RWPE2 (cell line): ENCODE measurements around the gene ACO1.

Experiments used
- ATAC-seq: fragments of 200-7000 bp; cut with Tn5 transposase; 3 replicates; pipeline ENCODE4 v1.9.1; 2021; ENCODE audit warnings: low read depth
- DNase-seq: peaks from one replicate; pipeline ENCODE4 v3.0.0-alpha.2; 2020; ENCODE audit warnings: low spot score
- H3K27ac ChIP-seq: fragments of 450-650 bp; 2 replicates; pipeline ENCODE4 v1.5.1; 2017; ENCODE audit warnings: mild to moderate bottlenecking; ENCODE audit not compliant: poor library complexity, severe bottlenecking
- H3K27me3 ChIP-seq: fragments of 250-450 bp; sonication (Bioruptor Pico); 2 replicates; pipeline ENCODE4 v1.5.1; 2021; ENCODE audit warnings: mild to moderate bottlenecking, moderate library complexity; ENCODE audit not compliant: insufficient read depth, poor library complexity, severe bottlenecking
- H3K36me3 ChIP-seq: fragments of 250-450 bp; sonication (Bioruptor Pico); 2 replicates; pipeline ENCODE4 v1.5.1; 2020; ENCODE audit warnings: low read depth, mild to moderate bottlenecking, moderate library complexity
- H3K4me1 ChIP-seq: fragments of 250-450 bp; sonication (Bioruptor Pico); 2 replicates; pipeline ENCODE4 v1.5.1; 2021; ENCODE audit warnings: mild to moderate bottlenecking, moderate library complexity; ENCODE audit not compliant: insufficient read depth, poor library complexity, severe bottlenecking
- H3K4me3 ChIP-seq: fragments of 250-450 bp; sonication (Bioruptor Pico); 2 replicates; pipeline ENCODE4 v1.5.1; 2021; ENCODE audit warnings: mild to moderate bottlenecking, moderate library complexity; ENCODE audit not compliant: severe bottlenecking
- H3K9me3 ChIP-seq: fragments of 250-450 bp; sonication (Bioruptor Pico); 2 replicates; pipeline ENCODE4 v1.5.1; 2021; ENCODE audit warnings: mild to moderate bottlenecking, moderate library complexity; ENCODE audit not compliant: severe bottlenecking
- CTCF ChIP-seq: fragments of 450-650 bp; IDR thresholded peaks from one replicate; pipeline ENCODE4 v1.5.1; 2017; ENCODE audit warnings: mild to moderate bottlenecking, moderate library complexity; ENCODE audit not compliant: poor library complexity, severe bottlenecking

The ACO1 gene

GRCh38 chr9:32344551-32345182, 39.8 kb upstream of the ACO1 start:
- DNase-seq: no peak

DNA sequence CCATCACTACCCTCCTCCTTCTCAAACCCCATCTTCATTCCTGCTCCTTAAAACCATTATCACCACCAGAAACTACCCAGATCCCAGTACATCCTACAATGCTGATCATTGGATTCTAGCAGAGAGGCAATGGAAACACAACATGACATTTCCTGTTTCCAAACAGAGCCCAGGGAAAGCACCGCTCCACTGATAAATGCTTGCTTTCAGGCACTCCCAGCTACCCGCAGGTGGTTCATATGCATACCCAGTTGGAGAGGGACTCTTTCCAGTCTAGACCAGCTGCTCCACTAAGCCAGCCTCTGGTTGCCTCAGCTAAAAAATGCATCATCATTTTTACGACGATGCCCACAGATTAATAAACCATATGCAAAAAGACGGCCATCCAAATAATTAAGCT, 39.2 kb upstream of the ACO1 start:
- no peak for DNase-seq

More at GRCh38 chr9:32344551-32345182, 39.8 kb upstream of the ACO1 start:
- no peak overlapping the region for H3K4me3 ChIP-seq
- H3K9me3 ChIP-seq: no peaks in the 10 kb centered on the region
- H3K27ac ChIP-seq: no peak overlapping the region
- peak; percentile 48 for ATAC-seq
- H3K27me3 ChIP-seq: no peaks in the 10 kb centered on the region
- no peaks in the 10 kb centered on the region for H3K36me3 ChIP-seq
- H3K4me1 ChIP-seq: no peaks in the 10 kb centered on the region
- TF ChIP-seq CTCF: no peak

DNA sequence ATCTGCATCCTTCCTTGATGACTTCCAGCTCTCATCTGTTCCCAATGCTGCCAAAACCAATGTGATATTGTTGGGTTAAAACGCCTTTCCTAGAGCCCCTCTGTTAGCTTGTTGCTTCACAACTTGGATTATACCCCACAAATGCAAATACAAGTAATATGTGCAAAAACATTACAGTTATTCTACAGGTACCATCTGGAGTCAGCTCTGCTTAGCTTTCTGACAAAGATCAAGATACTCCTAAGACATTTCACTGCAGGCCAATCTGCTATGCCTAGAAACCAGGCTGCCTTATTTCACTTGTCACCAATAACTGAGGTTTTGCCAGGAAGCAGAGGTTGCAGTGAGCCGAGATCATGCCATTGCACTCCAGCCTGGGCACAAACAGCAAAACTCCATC, 36.9 kb upstream of the ACO1 start:
- DNase-seq (no peak), ATAC-seq (no peak)
- Histone ChIP-seq H3K4me1 (no peaks in the 10 kb centered on the region), H3K36me3 (no peaks in the 10 kb centered on the region), H3K4me3 (no peak overlapping the region), H3K9me3 (no peaks in the 10 kb centered on the region), H3K27me3 (no peaks in the 10 kb centered on the region), H3K27ac (no peak overlapping the region)
- TF ChIP-seq CTCF: no peak

More for the DNA sequence above, 39.2 kb upstream of the ACO1 start:
- Histone ChIP-seq H3K27ac (no peak overlapping the region), H3K4me3 (no peak overlapping the region), H3K27me3 (no peaks in the 10 kb centered on the region), H3K36me3 (no peaks in the 10 kb centered on the region), H3K9me3 (no peaks in the 10 kb centered on the region), H3K4me1 (no peaks in the 10 kb centered on the region)
- no peak for ATAC-seq
- no peak for TF ChIP-seq CTCF

DNA sequence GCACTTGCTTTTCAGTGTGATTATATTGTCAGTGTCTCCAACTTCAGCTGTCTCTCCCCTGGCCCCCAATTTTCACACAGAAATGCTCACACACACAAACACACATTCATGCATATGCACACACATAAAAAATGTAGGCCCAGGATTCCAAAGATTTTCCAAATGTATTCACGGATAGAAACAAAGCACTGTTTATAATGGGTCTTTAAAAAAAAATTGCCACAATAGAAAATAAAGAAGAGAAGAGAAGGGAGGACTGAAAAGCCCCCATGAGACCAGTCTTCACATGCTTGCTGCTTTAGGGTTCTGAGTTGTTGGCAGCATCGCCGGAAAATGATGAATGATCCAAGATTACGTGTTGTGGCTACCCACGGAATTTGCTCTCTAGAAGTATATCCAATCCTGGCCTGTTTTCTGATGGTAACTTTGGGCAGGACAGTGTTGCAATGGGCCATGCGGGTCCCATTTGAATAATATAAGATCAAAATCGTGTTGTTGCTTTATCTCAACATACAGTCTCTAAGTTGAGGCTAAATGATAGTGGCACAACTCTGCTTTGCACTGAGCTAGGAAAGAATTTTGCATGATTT, 36.2 kb upstream of the ACO1 start:
- no peaks in the 10 kb centered on the region for H3K4me1 ChIP-seq
- no peak for ATAC-seq

More for the DNA sequence above, 36.2 kb upstream of the ACO1 start:
- no peaks in the 10 kb centered on the region for H3K27me3 ChIP-seq
- TF ChIP-seq CTCF: no peak
- no peaks in the 10 kb centered on the region for H3K36me3 ChIP-seq
- H3K9me3 ChIP-seq: no peaks in the 10 kb centered on the region
- H3K27ac ChIP-seq: no peak overlapping the region
- no peak for DNase-seq
- H3K4me3 ChIP-seq: no peak overlapping the region
